Neutrophil (primary cell): Measurements from ENCODE around the gene CCND2.

Experiments
- H3K27ac ChIP-seq: fragments of 200-600 bp; sonication (generic); 2 replicates; pipeline ENCODE4 v1.5.1; 2016; ENCODE audit warnings: mild to moderate bottlenecking, moderate library complexity
- H3K27me3 ChIP-seq: fragments of 200-600 bp; sonication (generic); 2 replicates; pipeline ENCODE4 v1.6.0; 2016; ENCODE audit warnings: mild to moderate bottlenecking
- H3K36me3 ChIP-seq: fragments of 200-600 bp; sonication (generic); 2 replicates; pipeline ENCODE4 v1.5.1; 2017
- H3K4me1 ChIP-seq, 2 experiments: fragments of 200-600 bp in 1 of 2; sonication (generic) in 1 of 2; 1 replicate in 1 of 2; 2 replicates in 1 of 2; pipeline versions ENCODE4 v1.5.1 to v1.6.1; 2013 to 2016; ENCODE audit warnings: low read depth in 1 of 2, low read length in 1 of 2, mild to moderate bottlenecking in 1 of 2, moderate library complexity in 1 of 2; ENCODE audit not compliant: control insufficient read depth in 1 of 2, insufficient read depth in 1 of 2
- H3K4me3 ChIP-seq, 2 experiments: fragments of 200-600 bp in 1 of 2; sonication (generic) in 1 of 2; 1 replicate in 1 of 2; 2 replicates in 1 of 2; pipeline ENCODE4 v1.5.1; 2013 to 2016; ENCODE audit warnings: low read depth in 1 of 2, low read length in 1 of 2, mild to moderate bottlenecking in 1 of 2, moderate library complexity in 1 of 2
- H3K9me3 ChIP-seq: fragments of 200-600 bp; sonication (generic); 2 replicates; pipeline ENCODE4 v1.5.1; 2016
- CTCF ChIP-seq: fragments of 200-600 bp; sonication (generic); IDR thresholded peaks from 2 replicates; pipeline ENCODE4 v1.5.1; 2016; ENCODE audit warnings: antibody characterized with exemption

The CCND2 gene

GRCh38 chr12:4297617-4298016, 24.1 kb downstream of the CCND2 start:
- peaks cover 83% of the 10 kb centered on the region for H3K36me3 ChIP-seq
- H3K4me3 ChIP-seq, result no peak overlapping the region
- H3K4me1 ChIP-seq, result no peaks in the 10 kb centered on the region
- H3K27me3 ChIP-seq, result no peaks in the 10 kb centered on the region
- H3K9me3 ChIP-seq, result no peaks in the 10 kb centered on the region
- no peak overlapping the region for H3K27ac ChIP-seq
- no peak for TF ChIP-seq CTCF

- no peaks in the 10 kb centered on the region for H3K27me3 ChIP-seq
- no peaks in the 10 kb centered on the region for H3K4me1 ChIP-seq
- H3K27ac ChIP-seq, result no peak overlapping the region
- TF ChIP-seq CTCF, result no peak
- H3K36me3 ChIP-seq, result peaks cover 85% of the 10 kb centered on the region
- no peak overlapping the region for H3K4me3 ChIP-seq
- H3K9me3 ChIP-seq, result no peaks in the 10 kb centered on the region
Observed at GRCh38 chr12:4300883-4301282, 27.3 kb downstream of the CCND2 start.

- Histone ChIP-seq H3K36me3 (peaks cover 84% of the 10 kb centered on the region), H3K27me3 (no peaks in the 10 kb centered on the region), H3K27ac (no peak overlapping the region), H3K4me1 (no peaks in the 10 kb centered on the region), H3K4me3 (no peak overlapping the region), H3K9me3 (no peaks in the 10 kb centered on the region)
- no peak for TF ChIP-seq CTCF
Observed at GRCh38 chr12:4301932-4302501, 28.5 kb downstream of the CCND2 start.

GRCh38 chr12:4302881-4303280, 29.3 kb downstream of the CCND2 start:
- no peak for TF ChIP-seq CTCF
- Histone ChIP-seq H3K27ac (no peak overlapping the region), H3K4me1 (no peaks in the 10 kb centered on the region), H3K9me3 (no peaks in the 10 kb centered on the region), H3K4me3 (no peak overlapping the region), H3K36me3 (peaks cover 85% of the 10 kb centered on the region), H3K27me3 (no peaks in the 10 kb centered on the region)

GRCh38 chr12:4303750-4304149, 30.2 kb downstream of the CCND2 start:
- no peaks in the 10 kb centered on the region for H3K27me3 ChIP-seq
- H3K36me3 ChIP-seq, result peaks cover 85% of the 10 kb centered on the region

More at GRCh38 chr12:4303750-4304149, 30.2 kb downstream of the CCND2 start:
- H3K27ac ChIP-seq, result no peak overlapping the region
- no peaks in the 10 kb centered on the region for H3K4me1 ChIP-seq
- no peaks in the 10 kb centered on the region for H3K9me3 ChIP-seq
- H3K4me3 ChIP-seq, result no peak overlapping the region
- TF ChIP-seq CTCF, result no peak
